ENCODE results near the gene PKNOX2.

The PKNOX2 gene

GRCh38 chr11:125164422-125165110 lies at the start of gene PKNOX2:
TSS of gene PKNOX2 (plus strand) at chr11:125164751. CDS start at chr11:125351306, 186,555 bp downstream.
- DNase-seq: peak in 1 of 2 experiments; percentile 81

GRCh38 chr11:125117429-125117828 lies 47.1 kb upstream of the PKNOX2 start:
- DNase-seq: no peak

- no peak for DNase-seq
Measured at GRCh38 chr11:125123194-125123946, 41.2 kb upstream of the PKNOX2 start.

GRCh38 chr11:125123947-125124617 lies 40.5 kb upstream of the PKNOX2 start:
- no peak for DNase-seq

DNA sequence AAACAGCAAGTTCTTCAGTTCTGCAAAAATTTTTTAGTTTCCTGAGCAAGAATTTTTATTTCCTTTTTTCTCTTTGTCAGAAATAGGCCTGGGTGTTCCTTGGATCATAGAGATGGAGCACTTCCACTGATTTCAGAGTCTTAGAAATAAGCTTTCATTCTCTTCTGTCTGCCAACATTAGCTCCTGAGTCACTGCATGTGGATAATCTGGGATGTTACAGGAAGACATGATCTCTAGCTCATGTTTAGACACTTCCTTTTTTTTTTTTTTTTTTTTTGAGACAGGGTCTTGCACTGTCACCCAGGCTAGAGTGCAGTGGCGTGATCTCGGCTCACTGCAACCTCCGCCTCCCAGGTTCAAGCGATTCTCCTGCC lies 39.9 kb upstream of the PKNOX2 start:
- no peak for DNase-seq

GRCh38 chr11:125128450-125128849 lies 36.1 kb upstream of the PKNOX2 start:
- no peak for DNase-seq

DNA sequence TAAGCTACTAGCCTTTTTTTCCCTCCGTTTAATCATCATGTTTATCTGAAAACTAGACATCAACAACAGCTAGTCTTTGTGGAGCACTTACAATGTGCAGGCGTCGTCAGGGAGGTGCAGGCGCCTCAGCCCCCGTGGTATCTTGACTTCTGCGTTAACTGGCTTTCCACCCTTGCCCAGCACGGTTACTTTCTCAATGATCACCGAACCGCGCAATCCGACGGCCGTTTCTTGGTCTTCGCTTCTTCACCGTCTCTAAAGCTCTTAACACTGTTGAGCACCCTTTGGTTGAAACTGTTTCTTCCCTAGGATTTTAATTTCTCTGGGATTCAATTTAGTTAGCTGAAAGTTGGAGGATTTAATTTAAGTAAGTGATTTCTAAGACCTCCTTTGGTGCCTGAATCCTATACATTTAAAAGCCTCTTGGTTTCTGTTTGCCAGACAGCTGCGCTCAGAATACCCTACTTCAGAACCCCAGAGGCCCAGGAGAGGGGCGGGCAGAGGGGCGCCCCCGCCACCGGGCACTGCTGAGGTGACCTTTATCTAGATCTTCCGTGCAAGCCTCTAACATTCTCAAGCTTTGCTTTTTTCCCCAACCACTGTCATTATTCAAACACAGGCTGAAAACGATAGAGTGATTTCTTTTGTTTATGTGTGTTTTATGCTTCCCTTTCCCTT lies 35.1 kb upstream of the PKNOX2 start:
- no peak for DNase-seq

GRCh38 chr11:125132071-125132470 lies 32.5 kb upstream of the PKNOX2 start:
- no peak for DNase-seq

DNA sequence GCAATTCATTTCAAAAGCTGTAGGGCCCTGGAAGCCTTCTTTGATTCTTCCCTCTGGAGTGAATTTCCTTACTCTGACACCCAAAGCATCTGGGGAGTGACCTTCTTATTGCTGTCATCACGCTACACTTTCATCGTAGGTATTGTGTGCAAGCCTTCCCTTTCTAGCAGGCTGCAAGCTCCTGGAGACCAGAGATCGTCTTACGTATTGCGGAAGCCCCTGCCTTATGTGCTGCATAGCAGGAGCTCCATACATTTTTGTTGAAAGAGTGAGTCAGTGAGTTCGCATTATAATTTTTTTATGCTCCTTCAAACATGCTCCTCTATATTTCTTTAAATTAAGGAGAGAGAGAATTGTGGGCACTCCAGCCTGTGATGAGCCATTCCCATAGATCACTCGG lies 32.0 kb upstream of the PKNOX2 start:
- DNase-seq: no peak

- DNase-seq: no peak
Measured at GRCh38 chr11:125136001-125136400, 28.6 kb upstream of the PKNOX2 start.

- no peak for DNase-seq
Measured at GRCh38 chr11:125138966-125139365, 25.6 kb upstream of the PKNOX2 start.

GRCh38 chr11:125139778-125140177 lies 24.8 kb upstream of the PKNOX2 start:
- DNase-seq: no peak

- DNase-seq: no peak
Measured at GRCh38 chr11:125140233-125140632, 24.3 kb upstream of the PKNOX2 start.

- no peak for DNase-seq
Measured at GRCh38 chr11:125141178-125141577, 23.4 kb upstream of the PKNOX2 start.

- no peak for DNase-seq
Measured at GRCh38 chr11:125141686-125142535, 22.6 kb upstream of the PKNOX2 start.

- DNase-seq: no peak
Measured at GRCh38 chr11:125146232-125146631, 18.3 kb upstream of the PKNOX2 start.

DNA sequence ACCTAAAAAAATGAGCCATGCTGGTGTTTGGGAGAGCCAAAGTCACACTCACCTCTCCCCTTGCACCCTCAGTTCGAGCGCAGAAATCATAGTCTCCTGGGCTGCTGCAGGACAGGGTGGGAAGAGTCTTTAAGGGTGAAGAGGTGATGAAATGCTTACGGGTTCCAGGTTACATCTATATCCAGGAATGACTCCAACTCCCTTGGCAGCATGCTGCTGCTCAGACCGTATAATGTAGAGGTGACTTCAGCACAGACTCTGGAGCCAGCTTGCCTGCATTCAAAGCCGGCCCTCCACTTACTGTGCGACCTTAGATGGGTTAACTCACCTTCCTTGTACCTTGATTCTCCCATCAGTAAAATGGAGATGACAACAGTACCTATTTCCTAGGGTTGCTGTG lies 17.3 kb upstream of the PKNOX2 start:
- no peak for DNase-seq

DNA sequence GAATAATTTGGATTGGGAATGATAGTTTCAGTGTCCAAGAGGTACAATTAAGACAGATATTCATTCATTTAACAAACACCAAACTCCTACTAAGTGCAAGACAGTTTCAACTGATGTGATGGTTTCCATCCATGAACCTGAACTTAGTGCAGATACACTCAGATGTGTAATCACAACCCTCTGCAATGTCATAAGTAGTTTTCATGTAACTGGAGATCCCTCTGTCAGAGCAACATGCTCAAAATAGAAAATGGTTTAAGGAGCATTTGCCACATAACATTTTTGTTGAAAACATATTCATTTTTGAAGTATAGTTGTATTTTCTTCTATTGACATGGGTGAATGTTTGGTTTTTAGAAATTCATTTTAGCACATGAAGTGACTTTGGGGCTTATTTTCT lies 16.5 kb upstream of the PKNOX2 start:
- DNase-seq: no peak

DNA sequence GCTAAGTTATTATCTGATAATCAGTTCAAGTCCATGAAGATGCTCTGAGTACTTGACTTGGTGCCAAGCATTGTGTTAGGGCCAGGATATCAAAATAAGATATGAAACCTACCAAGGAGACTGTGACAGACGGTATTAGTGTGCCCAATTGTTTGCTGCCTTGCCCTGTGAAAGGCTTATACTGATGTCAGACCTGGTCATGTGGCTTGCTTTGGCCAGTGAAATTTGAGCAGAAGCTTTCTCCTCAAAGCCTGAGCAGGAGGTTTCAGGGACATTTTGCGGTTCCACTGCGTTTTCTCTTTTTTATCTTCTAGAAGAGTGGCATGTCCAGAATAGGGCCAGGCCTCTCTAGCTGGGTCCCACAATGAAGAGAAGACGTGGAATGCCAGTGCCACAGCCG lies 15.8 kb upstream of the PKNOX2 start:
- DNase-seq: no peak

DNA sequence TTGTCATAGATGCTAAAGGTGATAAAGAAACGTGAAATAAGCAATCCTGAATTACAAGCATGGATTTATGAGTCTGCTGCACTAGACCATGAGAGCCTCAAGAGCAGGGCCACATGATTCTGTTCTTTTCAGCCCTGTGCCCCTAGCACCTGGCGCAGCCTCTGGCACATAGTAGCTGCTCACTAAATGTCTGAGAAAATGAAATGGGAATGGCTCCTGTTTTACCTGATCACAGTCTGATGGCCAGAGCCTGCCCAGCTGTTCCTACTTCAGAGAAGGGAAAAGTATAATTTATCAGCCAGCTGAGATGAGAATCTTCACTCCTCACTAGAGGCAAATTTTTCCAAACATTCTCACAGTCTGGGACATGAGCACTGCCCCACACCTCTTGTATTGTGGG lies 10.7 kb upstream of the PKNOX2 start:
- no peak for DNase-seq

- DNase-seq: no peak
Measured at GRCh38 chr11:125154378-125155099, 10.0 kb upstream of the PKNOX2 start.

DNA sequence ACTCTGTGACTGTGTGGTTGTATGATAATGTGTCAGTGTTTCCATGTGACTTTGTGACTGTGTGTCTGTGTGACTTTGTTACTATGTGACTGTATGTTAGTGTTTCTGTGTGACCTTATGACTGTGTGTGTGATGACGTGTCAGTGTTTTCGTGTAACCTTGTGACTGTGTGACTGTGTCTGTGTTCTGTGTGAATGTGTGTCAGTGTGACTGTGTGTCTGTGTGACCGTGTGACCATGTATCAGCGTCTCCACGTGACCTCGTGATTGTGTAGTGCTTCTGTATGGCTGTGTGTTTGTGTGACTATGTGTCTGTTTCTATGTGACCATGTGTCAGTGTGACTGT lies 9.5 kb upstream of the PKNOX2 start:
- no peak for DNase-seq
